Measurements from ENCODE around the gene RARB.

The RARB gene

DNA sequence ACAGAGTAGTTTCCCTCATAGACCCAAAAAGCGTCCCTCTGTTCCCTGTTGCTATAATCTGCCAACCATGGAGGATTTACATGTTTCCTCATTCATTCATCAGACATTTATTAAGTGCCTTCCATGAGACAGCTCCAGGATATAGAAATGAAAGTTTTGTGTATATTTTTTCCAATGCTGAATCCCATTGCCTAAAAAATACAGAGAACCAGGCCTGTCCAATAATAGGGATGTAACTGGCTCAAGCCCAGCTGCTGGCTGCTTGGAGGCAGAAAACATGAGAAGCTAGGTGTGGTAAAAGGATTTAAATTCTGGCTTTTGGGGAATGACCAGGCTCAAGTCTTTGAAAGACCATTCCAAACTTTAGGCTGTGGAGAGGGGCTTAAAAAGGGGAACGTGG lies 41.5 kb downstream of the RARB start:
- ATAC-seq (replicated peaks; ENCODE audit: extremely low read depth, poor library complexity, severe bottlenecking), result no peak

DNA sequence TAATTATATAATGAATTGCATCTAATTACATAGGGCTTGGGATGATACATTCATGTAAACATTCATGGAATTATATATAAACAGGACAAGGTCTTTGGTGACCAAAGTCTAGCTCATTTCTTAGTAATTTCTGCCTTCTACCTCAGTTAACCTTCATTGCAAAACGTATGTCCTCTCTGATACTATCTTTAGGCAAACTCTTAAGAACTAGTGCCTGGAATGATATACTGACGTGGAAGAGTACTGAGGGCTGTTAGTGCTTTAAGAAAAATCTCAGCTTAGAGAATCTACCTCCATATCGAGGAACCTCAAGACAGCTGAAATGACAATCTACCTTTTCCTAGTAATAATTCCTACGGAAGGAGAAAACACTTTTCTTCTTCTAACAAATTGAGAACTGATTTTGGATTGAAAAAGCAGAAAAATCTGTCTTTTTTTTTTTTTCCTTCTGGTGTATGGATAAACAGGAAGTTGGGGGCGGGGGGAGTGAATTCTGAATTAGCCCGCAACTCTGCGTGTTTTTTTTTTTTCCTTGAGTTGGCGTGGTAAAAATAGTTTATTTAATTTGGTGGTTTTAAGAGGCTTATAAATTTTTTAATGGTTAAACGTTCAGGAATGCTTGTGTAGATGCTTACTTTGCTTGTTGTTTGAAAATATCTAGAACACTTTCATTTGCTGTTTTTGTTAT lies 43.2 kb downstream of the RARB start:
- H3K4me3 Mint-ChIP-seq, result no peak overlapping the region
- H3K4me1 Mint-ChIP-seq, result no peaks in the 10 kb centered on the region
- no peak for ATAC-seq (replicated peaks; ENCODE audit: extremely low read depth, poor library complexity, severe bottlenecking)
- H3K36me3 Mint-ChIP-seq (ENCODE audit: insufficient read depth), result peaks cover 2% of the 10 kb centered on the region
- no peak overlapping the region for H3K27ac Mint-ChIP-seq (ENCODE audit: low read depth)
- no peak for DNase-seq (ENCODE audit: low spot score in 2 of 2)
- no peaks in the 10 kb centered on the region for H3K9me3 Mint-ChIP-seq
- H3K27me3 Mint-ChIP-seq, result peaks cover 11% of the 10 kb centered on the region

More for the DNA sequence above, 41.5 kb downstream of the RARB start:
- Mint-ChIP-seq H3K27me3 (peaks cover 11% of the 10 kb centered on the region), H3K4me3 (no peak overlapping the region), H3K9me3 (no peaks in the 10 kb centered on the region), H3K27ac (ENCODE audit: low read depth) (no peak overlapping the region), H3K4me1 (no peaks in the 10 kb centered on the region), H3K36me3 (ENCODE audit: insufficient read depth) (peaks cover 2% of the 10 kb centered on the region)
- no peak for DNase-seq (ENCODE audit: low spot score in 2 of 2)

DNA sequence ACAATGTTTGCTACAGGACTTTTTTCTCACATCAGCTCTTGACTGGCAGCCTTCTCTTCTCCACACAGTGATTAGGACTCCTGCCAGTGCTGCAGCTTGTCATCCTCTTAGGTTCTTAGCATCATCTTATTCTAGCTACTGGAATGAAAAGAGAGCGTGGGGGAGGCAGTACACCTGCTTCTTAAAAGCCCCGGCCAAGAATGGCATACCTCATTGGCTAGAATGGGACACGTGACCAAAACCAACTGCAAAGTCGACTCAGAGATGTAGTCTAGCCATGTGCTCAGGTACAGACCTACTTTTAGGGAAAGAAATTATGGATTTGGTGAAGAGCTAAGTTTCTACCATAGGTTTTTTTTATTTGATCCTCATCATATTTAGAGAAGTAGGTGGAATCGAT lies 44.1 kb downstream of the RARB start:
- no peak for DNase-seq (ENCODE audit: low spot score in 2 of 2)
- no peak overlapping the region for H3K4me3 Mint-ChIP-seq
- H3K36me3 Mint-ChIP-seq (ENCODE audit: insufficient read depth), result peaks cover 2% of the 10 kb centered on the region
- H3K27ac Mint-ChIP-seq (ENCODE audit: low read depth), result no peak overlapping the region
- H3K9me3 Mint-ChIP-seq, result no peaks in the 10 kb centered on the region
- no peak for ATAC-seq (replicated peaks; ENCODE audit: extremely low read depth, poor library complexity, severe bottlenecking)
- H3K4me1 Mint-ChIP-seq, result no peaks in the 10 kb centered on the region
- peaks cover 11% of the 10 kb centered on the region for H3K27me3 Mint-ChIP-seq

DNA sequence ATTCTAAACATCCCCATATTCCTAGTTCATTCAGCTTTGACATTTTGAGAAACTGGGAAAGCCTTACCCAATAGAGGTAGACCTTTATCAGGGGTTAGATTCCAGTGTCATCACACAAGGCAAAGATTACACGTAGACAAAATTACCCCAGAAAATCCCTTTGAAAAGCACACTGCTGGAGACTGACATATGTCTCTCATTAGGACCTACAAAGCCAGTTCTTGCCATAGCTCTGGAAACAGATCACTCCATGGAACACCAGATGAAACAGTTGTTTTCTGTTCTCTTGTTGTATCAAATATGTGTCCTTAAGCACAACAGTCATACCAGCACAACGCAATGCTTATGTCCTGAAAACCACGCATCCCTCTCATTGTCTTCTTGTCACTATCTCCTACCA lies 44.7 kb downstream of the RARB start:
- DNase-seq (ENCODE audit: low spot score in 2 of 2) (no peak), ATAC-seq (replicated peaks; ENCODE audit: extremely low read depth, poor library complexity, severe bottlenecking) (no peak)
- no peak overlapping the region for H3K27ac Mint-ChIP-seq (ENCODE audit: low read depth)
- peaks cover 2% of the 10 kb centered on the region for H3K36me3 Mint-ChIP-seq (ENCODE audit: insufficient read depth)
- no peaks in the 10 kb centered on the region for H3K4me1 Mint-ChIP-seq
- H3K4me3 Mint-ChIP-seq, result no peak overlapping the region
- peaks cover 11% of the 10 kb centered on the region for H3K27me3 Mint-ChIP-seq
- H3K9me3 Mint-ChIP-seq, result no peaks in the 10 kb centered on the region

DNA sequence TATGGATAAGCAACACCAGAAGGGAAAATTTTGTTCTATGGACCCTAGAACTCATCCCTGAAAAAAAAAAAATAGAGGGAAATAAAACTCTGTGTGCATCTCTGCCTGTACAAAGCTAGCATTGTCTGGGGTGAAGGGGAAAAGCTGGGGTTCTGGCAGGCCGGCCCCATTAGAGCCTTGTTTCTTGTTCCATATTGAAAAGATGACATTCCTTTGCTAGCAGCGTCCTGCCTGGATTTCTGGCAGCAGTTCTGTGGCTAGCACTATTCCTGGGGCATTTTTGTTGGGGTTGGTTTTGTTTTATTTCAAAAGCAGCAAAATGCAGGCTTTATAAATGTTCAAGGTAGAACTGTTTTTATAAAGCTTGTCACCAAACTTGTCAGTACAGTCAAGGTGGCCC lies 45.2 kb downstream of the RARB start:
- Mint-ChIP-seq H3K9me3 (no peaks in the 10 kb centered on the region), H3K4me3 (no peak overlapping the region), H3K4me1 (no peaks in the 10 kb centered on the region), H3K27ac (ENCODE audit: low read depth) (no peak overlapping the region), H3K36me3 (ENCODE audit: insufficient read depth) (peaks cover 2% of the 10 kb centered on the region), H3K27me3 (peaks cover 11% of the 10 kb centered on the region)
- DNase-seq (ENCODE audit: low spot score in 2 of 2) (no peak), ATAC-seq (replicated peaks; ENCODE audit: extremely low read depth, poor library complexity, severe bottlenecking) (no peak)

DNA sequence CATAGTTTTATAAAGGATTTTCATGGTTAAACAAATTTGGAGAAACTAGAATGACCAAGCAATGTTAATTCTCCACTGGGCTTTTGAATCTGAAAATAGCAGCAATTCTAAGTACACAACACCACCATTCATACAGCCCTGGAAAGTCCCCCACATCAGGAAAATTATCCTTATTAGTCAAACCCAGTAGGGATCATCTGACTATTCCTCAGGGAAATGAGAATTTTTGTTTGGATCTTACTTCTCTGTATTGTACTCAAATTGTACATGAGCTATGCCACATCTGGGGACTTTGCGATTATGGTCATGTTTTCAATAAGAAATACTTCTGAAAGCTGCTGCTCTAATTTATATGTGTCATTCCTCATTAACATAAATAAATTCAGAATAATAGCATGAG lies 46.0 kb downstream of the RARB start:
- no peak for DNase-seq (ENCODE audit: low spot score in 2 of 2)
- H3K4me1 Mint-ChIP-seq, result no peaks in the 10 kb centered on the region

DNA sequence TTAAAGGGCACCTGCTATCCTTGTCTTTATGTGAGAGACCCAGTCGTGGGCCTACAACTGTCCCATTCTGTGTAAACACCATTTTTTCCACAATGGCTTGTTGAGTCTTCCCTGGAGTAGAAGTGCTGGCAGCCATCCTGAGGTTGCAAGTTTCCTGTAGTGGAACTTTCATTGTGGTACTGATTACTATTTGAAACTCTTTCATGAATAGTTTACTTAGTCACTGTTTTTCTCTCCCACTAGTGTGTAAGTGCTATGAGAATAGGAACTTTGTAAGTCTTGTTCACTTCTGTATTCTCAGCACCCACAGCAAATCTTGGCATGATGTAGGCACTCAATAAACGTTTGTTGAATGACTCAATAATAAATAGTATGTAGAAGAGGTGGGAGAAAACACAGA lies 48.6 kb downstream of the RARB start:
- Mint-ChIP-seq H3K4me3 (no peak overlapping the region), H3K9me3 (no peaks in the 10 kb centered on the region), H3K4me1 (no peaks in the 10 kb centered on the region), H3K36me3 (ENCODE audit: insufficient read depth) (peaks cover 2% of the 10 kb centered on the region), H3K27me3 (peaks cover 11% of the 10 kb centered on the region), H3K27ac (ENCODE audit: low read depth) (no peak overlapping the region)
- DNase-seq (ENCODE audit: low spot score in 2 of 2) (no peak), ATAC-seq (replicated peaks; ENCODE audit: extremely low read depth, poor library complexity, severe bottlenecking) (no peak)

More for the DNA sequence above, 46.0 kb downstream of the RARB start:
- Mint-ChIP-seq H3K27ac (ENCODE audit: low read depth) (no peak overlapping the region), H3K9me3 (no peaks in the 10 kb centered on the region), H3K27me3 (peaks cover 11% of the 10 kb centered on the region), H3K4me3 (no peak overlapping the region), H3K36me3 (ENCODE audit: insufficient read depth) (peaks cover 2% of the 10 kb centered on the region)
- no peak for ATAC-seq (replicated peaks; ENCODE audit: extremely low read depth, poor library complexity, severe bottlenecking)

DNA sequence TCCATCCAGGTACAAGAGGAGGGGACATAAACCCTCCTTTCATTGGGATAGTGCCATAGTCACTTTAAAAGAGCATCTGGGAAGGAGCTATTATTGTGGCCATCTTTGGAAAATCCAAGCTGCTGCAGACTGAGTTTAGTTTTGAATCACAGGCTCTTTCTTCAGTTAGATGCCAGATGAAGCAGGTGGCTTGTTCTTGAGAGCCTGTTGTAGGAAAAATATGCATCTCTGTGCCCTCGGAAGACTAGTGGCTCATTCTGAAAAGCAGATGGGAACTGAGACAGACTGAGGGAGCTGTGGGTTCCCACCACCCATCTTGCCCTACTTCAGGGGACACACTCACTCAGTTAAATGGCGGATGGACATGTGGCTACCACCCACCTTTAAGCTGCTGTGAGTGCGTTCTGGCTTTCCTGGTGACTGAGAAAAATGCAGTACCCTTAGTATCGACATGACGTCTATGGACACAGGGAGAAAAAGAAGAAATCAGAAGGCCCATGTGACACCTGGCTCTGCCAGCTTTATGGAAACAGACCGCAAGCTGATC lies 50.2 kb downstream of the RARB start:
- no peak overlapping the region for H3K27ac Mint-ChIP-seq (ENCODE audit: low read depth)
- H3K27me3 Mint-ChIP-seq, result peaks cover 3% of the 10 kb centered on the region
- no peaks in the 10 kb centered on the region for H3K36me3 Mint-ChIP-seq (ENCODE audit: insufficient read depth)
- ATAC-seq (replicated peaks; ENCODE audit: extremely low read depth, poor library complexity, severe bottlenecking) (no peak), DNase-seq (ENCODE audit: low spot score in 2 of 2) (no peak)
- H3K9me3 Mint-ChIP-seq, result no peaks in the 10 kb centered on the region
- H3K4me3 Mint-ChIP-seq, result no peak overlapping the region
- no peaks in the 10 kb centered on the region for H3K4me1 Mint-ChIP-seq

DNA sequence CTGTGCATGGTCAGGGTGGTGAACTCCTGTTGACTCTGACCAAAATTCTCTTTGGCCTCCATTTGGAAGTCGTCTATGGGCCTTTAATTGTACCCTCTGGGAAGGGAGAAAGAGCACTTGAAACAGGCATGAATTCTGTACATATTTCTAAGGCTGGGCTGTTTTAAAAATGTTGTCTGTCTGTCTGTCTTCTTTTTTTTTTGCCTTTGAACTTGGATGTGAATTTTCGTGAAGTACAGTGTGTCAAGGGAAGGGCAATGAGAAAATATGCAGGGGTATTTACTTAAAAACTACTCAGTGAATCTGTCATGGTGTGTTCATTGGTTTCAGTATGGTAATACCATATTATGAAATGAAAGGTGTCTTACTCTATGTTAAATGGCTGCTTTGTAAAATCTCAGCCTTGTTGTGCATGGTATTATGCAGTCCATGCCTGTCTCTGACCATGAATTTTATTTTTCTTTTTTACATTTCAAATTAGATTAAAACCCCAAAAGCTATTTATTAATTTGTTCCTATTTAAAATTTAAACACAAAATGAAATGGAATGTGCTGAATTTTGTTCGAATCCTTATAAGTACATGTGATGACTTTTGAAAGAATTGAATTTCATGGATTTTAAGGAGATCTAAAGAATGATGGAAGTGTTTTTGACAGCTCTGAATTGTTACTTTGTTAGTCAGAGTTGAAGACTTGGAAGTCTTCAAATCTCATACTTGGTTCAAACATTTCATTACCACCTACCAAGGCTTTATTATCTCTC lies 51.1 kb downstream of the RARB start:
- Mint-ChIP-seq H3K27me3 (no peaks in the 10 kb centered on the region), H3K4me3 (no peak overlapping the region), H3K9me3 (no peaks in the 10 kb centered on the region), H3K4me1 (no peaks in the 10 kb centered on the region), H3K36me3 (ENCODE audit: insufficient read depth) (no peaks in the 10 kb centered on the region), H3K27ac (ENCODE audit: low read depth) (no peak overlapping the region)
- ATAC-seq (replicated peaks; ENCODE audit: extremely low read depth, poor library complexity, severe bottlenecking) (no peak), DNase-seq (ENCODE audit: low spot score in 2 of 2) (no peak)

DNA sequence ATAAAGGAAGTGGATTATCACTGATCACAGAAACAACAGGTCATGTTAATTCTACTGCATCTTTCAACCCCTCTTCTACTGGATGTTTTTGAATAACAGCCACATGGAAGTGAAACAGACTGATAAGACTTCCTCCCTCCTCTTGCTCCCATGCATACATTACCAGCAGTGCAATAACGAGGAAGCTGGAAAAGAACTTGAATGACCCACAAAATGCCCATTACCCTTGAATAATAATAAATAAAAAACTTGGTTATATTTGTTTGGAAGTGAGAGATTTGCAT lies 51.6 kb downstream of the RARB start:
- DNase-seq (ENCODE audit: low spot score in 2 of 2), result no peak
- Mint-ChIP-seq H3K4me1 (no peaks in the 10 kb centered on the region), H3K9me3 (no peaks in the 10 kb centered on the region), H3K4me3 (no peak overlapping the region), H3K27me3 (no peaks in the 10 kb centered on the region), H3K27ac (ENCODE audit: low read depth) (no peak overlapping the region), H3K36me3 (ENCODE audit: insufficient read depth) (no peaks in the 10 kb centered on the region)
- ATAC-seq (replicated peaks; ENCODE audit: extremely low read depth, poor library complexity, severe bottlenecking), result no peak

DNA sequence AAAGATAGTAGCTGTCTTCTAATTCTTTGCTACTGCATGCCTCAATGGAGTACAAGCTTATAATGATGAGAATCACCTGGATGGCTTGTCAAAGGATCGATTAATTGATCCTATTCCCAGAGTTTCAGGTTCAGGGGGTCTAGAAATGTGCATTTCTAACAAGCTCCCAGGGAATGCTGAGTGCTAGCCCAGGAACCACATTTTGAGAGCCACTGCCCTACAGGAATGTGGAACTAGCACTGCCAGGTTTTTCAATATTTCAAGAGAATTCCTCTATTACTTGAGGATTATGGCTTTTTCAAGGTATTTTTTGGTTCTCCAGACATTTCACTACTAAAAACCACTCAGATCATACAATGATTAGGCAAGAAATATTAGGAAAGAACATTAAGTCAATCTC lies 52.7 kb downstream of the RARB start:
- ATAC-seq (replicated peaks; ENCODE audit: extremely low read depth, poor library complexity, severe bottlenecking) (no peak), DNase-seq (ENCODE audit: low spot score in 2 of 2) (no peak)
- Mint-ChIP-seq H3K36me3 (ENCODE audit: insufficient read depth) (no peaks in the 10 kb centered on the region), H3K9me3 (no peaks in the 10 kb centered on the region), H3K27ac (ENCODE audit: low read depth) (no peak overlapping the region), H3K27me3 (no peaks in the 10 kb centered on the region), H3K4me3 (no peak overlapping the region), H3K4me1 (no peaks in the 10 kb centered on the region)

DNA sequence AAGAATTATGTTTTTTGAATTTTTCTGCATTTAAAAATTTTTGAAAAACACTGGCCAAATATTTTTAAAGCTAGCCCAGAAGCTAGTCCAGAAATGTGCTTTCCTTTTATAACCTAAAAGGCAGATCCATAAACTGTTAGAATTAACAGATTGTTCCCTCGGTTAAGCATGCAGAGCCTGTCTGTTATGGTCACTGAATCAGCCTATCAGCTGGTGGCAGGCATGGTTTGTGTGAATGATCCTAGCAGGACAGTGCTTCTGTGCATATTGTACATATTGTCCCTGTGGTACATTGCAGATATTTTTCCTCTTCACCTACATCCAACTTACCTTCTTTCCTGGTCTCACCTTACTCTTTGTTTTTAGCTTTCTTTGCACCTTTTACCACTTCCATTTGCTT lies 53.3 kb downstream of the RARB start:
- no peak for DNase-seq (ENCODE audit: low spot score in 2 of 2)
- Mint-ChIP-seq H3K4me1 (no peaks in the 10 kb centered on the region), H3K9me3 (no peaks in the 10 kb centered on the region), H3K27ac (ENCODE audit: low read depth) (no peak overlapping the region), H3K27me3 (no peaks in the 10 kb centered on the region), H3K36me3 (ENCODE audit: insufficient read depth) (no peaks in the 10 kb centered on the region), H3K4me3 (no peak overlapping the region)
- no peak for ATAC-seq (replicated peaks; ENCODE audit: extremely low read depth, poor library complexity, severe bottlenecking)

DNA sequence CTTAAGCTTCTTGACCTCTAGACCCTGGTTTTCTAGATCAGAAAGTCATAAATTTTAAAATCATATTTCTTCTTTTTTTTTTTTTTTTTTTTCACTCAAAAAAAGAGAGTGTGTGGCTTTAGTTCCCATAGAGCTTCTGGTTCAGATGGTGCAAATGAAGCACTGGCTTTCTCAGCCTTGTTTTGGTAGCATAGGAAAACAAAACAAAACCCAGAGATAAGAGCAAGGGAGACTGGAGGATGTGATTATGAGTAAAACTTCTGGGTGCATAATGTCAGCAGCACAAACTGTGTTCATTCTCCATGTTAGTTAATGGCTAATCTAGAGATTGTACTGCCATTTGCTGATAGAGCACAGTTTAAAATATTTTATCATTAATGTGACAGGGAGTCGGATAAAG lies 55.4 kb downstream of the RARB start:
- Mint-ChIP-seq H3K4me1 (no peaks in the 10 kb centered on the region), H3K27me3 (no peaks in the 10 kb centered on the region), H3K9me3 (no peaks in the 10 kb centered on the region), H3K36me3 (ENCODE audit: insufficient read depth) (no peaks in the 10 kb centered on the region), H3K27ac (ENCODE audit: low read depth) (no peak overlapping the region), H3K4me3 (no peak overlapping the region)
- DNase-seq (ENCODE audit: low spot score in 2 of 2) (no peak), ATAC-seq (replicated peaks; ENCODE audit: extremely low read depth, poor library complexity, severe bottlenecking) (no peak)

Measured in central memory CD8-positive, alpha-beta T cell (primary cell).